Sigmoid colon (tissue), 7 donors: ENCODE results near the gene SCAPER. TPM values are rescaled to one million over a fixed set of nuclear protein-coding genes. Genes with fewer than 3 reads are reported as not detected.

Source experiments
- DNase-seq: peaks from one replicate; pipeline ENCODE4 v3.0.0-alpha.2; 2019
- H3K27ac ChIP-seq, 4 donors: fragments of 200-600 bp; sonication (generic); one replicate each; pipeline ENCODE4 v1.5.1; 2016 to 2019; ENCODE audit warnings: mild to moderate bottlenecking in 1 of 4
- H3K27me3 ChIP-seq, 3 donors: fragments of 200-600 bp; sonication (generic); one replicate each; pipeline ENCODE4 v1.5.1; 2019; ENCODE audit warnings: mild to moderate bottlenecking in 1 of 3
- H3K36me3 ChIP-seq, 4 donors: fragments of 200-600 bp; sonication (generic); one replicate each; pipeline ENCODE4 v1.5.1; 2016 to 2019
- H3K4me1 ChIP-seq, 4 donors: fragments of 200-600 bp; sonication (generic); one replicate each; pipeline ENCODE4 v1.5.1; 2017 to 2019
- H3K4me3 ChIP-seq, 4 donors: fragments of 200-600 bp; sonication (generic); one replicate each; pipeline ENCODE4 v1.5.1; 2017 to 2019; ENCODE audit warnings: mild to moderate bottlenecking in 2 of 4, moderate library complexity in 1 of 4
- H3K9me3 ChIP-seq, 4 donors: fragments of 200-600 bp in 3 of 4; sonication (generic) in 3 of 4; one replicate each; pipeline versions ENCODE4 v1.5.1 to v1.6.1; 2013 to 2019
- CTCF ChIP-seq, 4 experiments: fragments of 450-650 bp in 3 of 4; fragments of 200-600 bp in 1 of 4; IDR thresholded peaks; one replicate each; pipeline ENCODE4 v1.5.1; 2016 to 2019; ENCODE audit warnings: antibody characterized with exemption in 4 of 4, mild to moderate bottlenecking in 3 of 4, moderate library complexity in 2 of 4
- EP300 ChIP-seq, 4 donors: sonication (generic); formaldehyde crosslinking; IDR thresholded peaks; one replicate each; pipeline ENCODE4 v1.6.1; 2017; ENCODE audit warnings: antibody characterized with exemption in 4 of 4
- POLR2A ChIP-seq, 2 donors: fragments of 450-650 bp; IDR thresholded peaks; one replicate each; pipeline ENCODE4 v1.6.1; 2016; ENCODE audit warnings: antibody characterized with exemption in 2 of 2, mild to moderate bottlenecking in 2 of 2, moderate library complexity in 2 of 2
- POLR2AphosphoS5 ChIP-seq, 4 donors: sonication (generic); formaldehyde crosslinking; IDR thresholded peaks; one replicate each; pipeline ENCODE4 v1.6.1; 2017; ENCODE audit warnings: antibody characterized with exemption in 4 of 4
- WGBS, 2 donors: extraction: QIAGEN DNeasy Blood & Tissue Kit; methylation state at CpG; one replicate each; pipeline ENCODE4 v1.1.7; 2013; 5-methylcytosine and 5-hydroxymethylcytosine counted together
- intact Hi-C: fragments of 100-400 bp; cut with DNase I; formaldehyde crosslinking; loops from one replicate; pipeline ENCODE4 v1.15.1; 2023
- polyA plus RNA-seq, 3 donors: library from polyadenylated mRNA; stranded (reverse); fragments of 200-250 nt; gene quantifications; one replicate each; pipeline ENCODE4 v1.2.3, GENCODE V29; 2013
- total RNA-seq, 4 donors: library from RNA; depleted of rRNA; stranded (reverse); fragments of >200 nt; gene quantifications; one replicate each; pipeline ENCODE4 v1.1.0, GENCODE V29; 2016
- donor health status: healthy with polysubstance abuse.
- donor health status: Bipolar disorder and iron deficiency.
- donor health status: healthy.

The SCAPER gene
- total and polyA plus RNA-seq, 7 donors, result 5.3 to 40.7 (median 22.5) TPM

DNA sequence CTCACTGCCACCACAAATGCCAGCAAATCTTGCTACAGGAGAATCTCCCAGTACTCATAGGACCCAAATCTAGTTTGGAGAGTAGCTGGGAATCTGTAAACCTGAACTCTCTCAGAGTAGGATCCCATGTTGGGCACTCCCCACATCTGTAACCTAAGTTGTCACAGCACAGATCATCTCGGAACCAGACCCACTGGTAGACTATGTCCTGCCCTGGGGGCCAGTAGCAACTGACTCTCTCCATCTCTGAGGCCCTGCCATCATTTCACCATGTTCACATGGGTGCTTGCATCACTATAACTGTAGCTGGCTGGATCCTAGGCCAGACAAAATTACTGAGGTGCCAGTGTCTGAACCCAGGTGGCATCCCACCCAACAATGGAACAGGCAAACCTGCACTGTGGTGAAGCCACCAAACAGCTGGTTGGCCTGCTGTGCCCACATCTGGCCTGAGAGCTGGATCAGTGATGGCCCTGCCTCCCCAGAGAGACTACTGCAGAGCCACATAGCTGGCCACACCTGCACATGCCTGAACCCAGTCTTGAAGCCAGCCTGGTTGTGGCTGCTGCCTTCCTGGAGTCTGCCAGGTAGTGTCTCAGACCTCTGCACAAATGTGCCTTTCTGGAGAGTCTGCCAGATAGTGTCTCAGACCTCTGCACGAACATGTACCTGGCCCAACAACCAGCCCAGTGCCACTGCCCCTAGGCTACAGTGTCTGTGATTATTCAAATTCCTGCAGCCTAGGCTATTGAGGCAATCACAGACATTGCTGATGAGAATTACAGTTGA is 486.6 kb downstream of the SCAPER start:
- TF ChIP-seq CTCF (IDR thresholded peaks at IDR 0.05) (no peak), EP300 (IDR thresholded peaks at IDR 0.05) (no peak), POLR2A (IDR thresholded peaks at IDR 0.05) (no peak), POLR2AphosphoS5 (IDR thresholded peaks at IDR 0.05) (no peak)
- no peak overlapping the region for H3K4me3 ChIP-seq
- H3K27me3 ChIP-seq, result no peaks in the 10 kb centered on the region
- no peaks in the 10 kb centered on the region for H3K4me1 ChIP-seq
- H3K9me3 ChIP-seq, result no peaks in the 10 kb centered on the region
- H3K36me3 ChIP-seq, result no peaks in the 10 kb centered on the region
- WGBS, 2 donors, result 93 to 94% methylated on average over 2 of the region's 2 CpGs
- no peak overlapping the region for H3K27ac ChIP-seq
- intact Hi-C loops, result no loop called here
- no peak for DNase-seq

DNA sequence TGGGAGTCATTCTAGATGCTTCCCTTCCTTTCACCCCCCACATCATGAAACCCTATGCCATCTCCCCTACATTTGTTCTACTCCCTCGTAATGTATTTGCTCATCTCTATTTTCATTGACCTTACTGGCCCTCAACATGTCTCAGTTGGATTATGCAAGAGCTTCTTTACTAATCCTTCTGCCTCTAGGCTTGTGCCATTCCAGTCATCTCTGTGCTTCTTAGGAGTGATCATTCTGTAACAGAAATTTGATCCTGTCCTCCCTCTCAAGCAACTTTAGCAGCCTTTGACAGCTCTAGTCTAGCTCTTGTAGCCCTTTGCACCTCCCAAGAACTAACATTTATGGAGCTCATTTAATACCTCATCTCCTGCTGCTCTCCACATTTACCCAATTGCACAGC is 503.9 kb downstream of the SCAPER start:
- H3K9me3 ChIP-seq, result no peaks in the 10 kb centered on the region
- H3K27ac ChIP-seq, result no peak overlapping the region
- H3K4me3 ChIP-seq, result no peak overlapping the region
- DNase-seq, result no peak
- TF ChIP-seq POLR2A (IDR thresholded peaks at IDR 0.05), result no peak
- no peak for TF ChIP-seq POLR2AphosphoS5 (IDR thresholded peaks at IDR 0.05)
- TF ChIP-seq EP300 (IDR thresholded peaks at IDR 0.05), result no peak
- no peak for TF ChIP-seq CTCF (IDR thresholded peaks at IDR 0.05)
- peaks cover 0 to 25% (median 0%) of the 10 kb centered on the region in 4 donors for H3K36me3 ChIP-seq
- intact Hi-C loops, result no loop called here
- WGBS, 2 donors, result 90% methylated on average over 1 of the region's 1 CpG
- H3K27me3 ChIP-seq, result no peaks in the 10 kb centered on the region
- H3K4me1 ChIP-seq, result no peaks in the 10 kb centered on the region

DNA sequence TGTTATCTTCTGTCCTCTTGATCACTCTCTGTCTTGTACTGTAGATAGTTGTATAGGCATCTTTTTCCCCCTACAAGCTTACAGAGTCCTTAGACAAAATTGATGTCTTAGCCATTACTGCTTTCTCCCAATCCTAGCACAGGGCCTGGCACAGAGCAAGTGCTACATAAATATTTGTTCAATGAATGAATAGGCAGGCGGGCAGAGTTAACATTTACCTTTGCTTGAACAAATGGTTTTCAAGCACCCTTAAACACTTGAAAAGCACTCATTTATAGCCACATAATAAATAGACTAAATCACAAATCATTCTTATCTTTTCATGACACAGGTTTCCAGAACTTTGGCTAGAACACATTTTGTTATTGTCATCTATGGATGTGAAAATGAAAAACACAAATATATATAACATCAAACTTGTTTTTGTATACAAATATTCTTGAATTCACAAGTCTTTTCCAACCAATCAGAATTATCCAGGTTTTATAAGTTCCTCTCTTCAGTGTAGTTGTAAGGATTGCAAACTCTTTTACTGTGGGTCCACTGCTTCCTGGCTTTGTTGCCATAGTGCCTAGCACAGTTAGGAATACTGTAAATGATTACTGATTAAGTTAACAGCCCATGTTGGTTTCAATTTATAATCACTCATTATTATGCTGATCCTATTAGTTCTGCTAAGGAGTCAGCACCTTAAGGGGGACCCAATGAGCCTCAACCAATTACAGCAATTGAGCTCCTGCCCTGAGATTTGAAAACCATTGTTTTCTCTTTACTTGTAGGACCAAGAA is 506.6 kb downstream of the SCAPER start:
- Histone ChIP-seq H3K27me3 (no peaks in the 10 kb centered on the region), H3K36me3 (peaks cover 0 to 16% (median 0%) of the 10 kb centered on the region in 4 donors), H3K9me3 (no peaks in the 10 kb centered on the region), H3K4me3 (no peak overlapping the region), H3K4me1 (no peaks in the 10 kb centered on the region), H3K27ac (no peak overlapping the region)
- intact Hi-C loops, result no loop called here
- 31 to 84% methylated on average over 1 of the region's 1 CpG for WGBS, 2 donors
- DNase-seq, result no peak
- TF ChIP-seq POLR2AphosphoS5 (IDR thresholded peaks at IDR 0.05) (no peak), CTCF (IDR thresholded peaks at IDR 0.05) (no peak), EP300 (IDR thresholded peaks at IDR 0.05) (no peak), POLR2A (IDR thresholded peaks at IDR 0.05) (no peak)

DNA sequence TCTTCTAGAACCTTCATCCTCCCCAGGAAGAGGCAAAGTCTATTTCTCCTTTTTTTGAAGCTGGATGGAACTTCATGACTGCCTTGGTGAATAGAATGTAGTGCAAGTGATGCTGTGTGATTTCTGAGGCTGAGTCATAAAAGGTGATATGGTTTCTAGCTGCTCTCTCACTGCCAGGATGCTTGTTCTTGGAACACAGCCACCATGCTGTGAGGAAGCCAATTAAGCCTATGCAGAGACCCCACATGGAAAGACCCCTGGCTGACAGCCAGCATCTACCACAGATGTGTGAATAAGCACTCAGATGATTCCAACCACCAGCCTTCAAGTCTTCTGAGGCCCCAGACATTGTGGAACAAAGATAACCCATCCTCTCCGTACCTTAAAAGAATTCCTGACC is 511.5 kb downstream of the SCAPER start:
- Histone ChIP-seq H3K4me3 (no peak overlapping the region), H3K27ac (no peak overlapping the region), H3K36me3 (no peaks in the 10 kb centered on the region), H3K27me3 (no peaks in the 10 kb centered on the region), H3K4me1 (no peaks in the 10 kb centered on the region), H3K9me3 (no peaks in the 10 kb centered on the region)
- no peak for TF ChIP-seq EP300 (IDR thresholded peaks at IDR 0.05)
- no peak for TF ChIP-seq CTCF (IDR thresholded peaks at IDR 0.05)
- no peak for TF ChIP-seq POLR2A (IDR thresholded peaks at IDR 0.05)
- no peak for TF ChIP-seq POLR2AphosphoS5 (IDR thresholded peaks at IDR 0.05)
- WGBS, 2 donors, result 89 to 100% methylated on average over 1 of the region's 1 CpG
- intact Hi-C loops, result no loop called here
- no peak for DNase-seq
